HG03571 (cell line): ENCODE data around the gene MXRA7.
A peak's percentile ranks its signal among the peaks of the same experiment; 100 is the strongest.
"Not testable (repeated sequence)": the region's sequence is repeated elsewhere in the genome, so short reads cannot be mapped to it uniquely, and the experiment has no call there.

Experiments
- ATAC-seq: cut with Tn5 transposase; IDR thresholded peaks from one replicate; pipeline ENCODE4 v1.9.1; 2021; ENCODE audit not compliant: unreplicated experiment

MXRA7 gene

GRCh38 chr17:76710863-76711611 is at the start of gene MXRA7:
TSS of gene MXRA7 (minus strand) at chr17:76710965. CDS start at chr17:76710946, 19 bp downstream.
- no peak for ATAC-seq

GRCh38 chr17:76758570-76758969 is 47.8 kb upstream of the MXRA7 start:
- no peak for ATAC-seq

GRCh38 chr17:76757256-76757655 is 46.5 kb upstream of the MXRA7 start:
- no peak for ATAC-seq

GRCh38 chr17:76755285-76755684 is 44.5 kb upstream of the MXRA7 start:
- ATAC-seq: no peak

GRCh38 chr17:76753061-76753961 is 42.5 kb upstream of the MXRA7 start:
- no peak for ATAC-seq

GRCh38 chr17:76752006-76752405 is 41.2 kb upstream of the MXRA7 start:
- ATAC-seq: no peak

- no peak for ATAC-seq
Measured at GRCh38 chr17:76751416-76751993, 40.7 kb upstream of the MXRA7 start.

GRCh38 chr17:76748657-76749056 is 37.9 kb upstream of the MXRA7 start:
- ATAC-seq: no peak

GRCh38 chr17:76747716-76748363 is 37.1 kb upstream of the MXRA7 start:
- ATAC-seq: no peak

- ATAC-seq: not testable (repeated sequence)
Measured at GRCh38 chr17:76745785-76746184, 35.0 kb upstream of the MXRA7 start.

GRCh38 chr17:76744747-76745146 is 34.0 kb upstream of the MXRA7 start:
- no peak for ATAC-seq

GRCh38 chr17:76742958-76743357 is 32.2 kb upstream of the MXRA7 start:
- ATAC-seq: no peak

GRCh38 chr17:76740329-76741118 is 29.8 kb upstream of the MXRA7 start:
- no peak for ATAC-seq

GRCh38 chr17:76739568-76740115 is 28.9 kb upstream of the MXRA7 start:
- ATAC-seq: not testable (repeated sequence)

- no peak for ATAC-seq
Measured at GRCh38 chr17:76738468-76738850, 27.7 kb upstream of the MXRA7 start.

GRCh38 chr17:76737676-76738467 is 27.1 kb upstream of the MXRA7 start, which contains the start of gene MFSD11:
TSS of gene MFSD11 (plus strand) at chr17:76738119. CDS start at chr17:76738353, 234 bp downstream.
- peak; percentile 46 for ATAC-seq

GRCh38 chr17:76737082-76737675 is 26.4 kb upstream of the MXRA7 start, which contains the start of gene SRSF2:
TSS of gene SRSF2 (minus strand) at chr17:76737331. CDS start at chr17:76737160, 171 bp downstream.
- ATAC-seq: peak; percentile 68

- ATAC-seq: peak; percentile 21
Measured at GRCh38 chr17:76736349-76737081, 25.8 kb upstream of the MXRA7 start.
